Neural progenitor cell (in vitro differentiated cells): Measurements from ENCODE around the gene ANXA8L1. TPM values are rescaled to one million over a fixed set of nuclear protein-coding genes. Genes with fewer than 3 reads are reported as not detected.
"Not testable (repeated sequence)": the region's sequence is repeated elsewhere in the genome, so short reads cannot be mapped to it uniquely, and the experiment has no call there.

ENCODE experiments used
- DNase-seq: peaks from one replicate; pipeline ENCODE4 v3.0.0-alpha.2; 2016; ENCODE audit warnings: low spot score
- H2AFZ ChIP-seq: fragments of 200-600 bp; sonication (generic); replicated peaks from 2 replicates; pipeline ENCODE4 v1.6.1; 2016; ENCODE audit warnings: antibody characterized with exemption
- H3F3A ChIP-seq: fragments of 200-600 bp; sonication (generic); 2 replicates; pipeline ENCODE4 v1.6.1; 2016; ENCODE audit warnings: antibody characterized with exemption, low read depth
- H3K27ac ChIP-seq: fragments of 200-600 bp; sonication (generic); 2 replicates; pipeline ENCODE4 v1.5.1; 2016; ENCODE audit warnings: mild to moderate bottlenecking
- H3K27me3 ChIP-seq: fragments of 200-600 bp; sonication (generic); 2 replicates; pipeline ENCODE4 v1.6.1; 2016; ENCODE audit warnings: mild to moderate bottlenecking, moderate library complexity
- H3K36me3 ChIP-seq: fragments of 200-600 bp; sonication (generic); 2 replicates; pipeline ENCODE4 v1.5.1; 2016
- H3K4me1 ChIP-seq: fragments of 200-600 bp; sonication (generic); 2 replicates; pipeline ENCODE4 v1.6.1; 2016; ENCODE audit warnings: mixed run types
- H3K4me2 ChIP-seq: fragments of 200-600 bp; sonication (generic); 2 replicates; pipeline ENCODE4 v1.6.1; 2016
- H3K4me3 ChIP-seq: fragments of 200-600 bp; sonication (generic); 2 replicates; pipeline ENCODE4 v1.5.1; 2016
- H3K79me2 ChIP-seq: fragments of 200-600 bp; sonication (generic); 2 replicates; pipeline ENCODE4 v1.6.1; 2016; ENCODE audit warnings: low read depth
- H3K9ac ChIP-seq: fragments of 200-600 bp; sonication (generic); 2 replicates; pipeline ENCODE4 v1.6.1; 2016
- H3K9me3 ChIP-seq: fragments of 200-600 bp; sonication (generic); 2 replicates; pipeline ENCODE4 v1.5.1; 2016; ENCODE audit warnings: low read depth
- H4K20me1 ChIP-seq: fragments of 200-600 bp; sonication (generic); 2 replicates; pipeline ENCODE4 v1.6.1; 2016; ENCODE audit warnings: low read depth
- H3K27ac Mint-ChIP-seq: 3 replicates; pipeline ENCODE4 v1.8.0; 2021; ENCODE audit warnings: mixed read lengths
- H3K27me3 Mint-ChIP-seq: 2 replicates; pipeline ENCODE4 v1.8.0; 2022; ENCODE audit warnings: low read depth, mild to moderate bottlenecking, inconsistent platforms, moderate library complexity, mixed read lengths; ENCODE audit not compliant: insufficient read depth
- H3K36me3 Mint-ChIP-seq: 3 replicates; pipeline ENCODE4 v1.8.0; 2021; ENCODE audit warnings: mixed read lengths
- H3K4me1 Mint-ChIP-seq: 3 replicates; pipeline ENCODE4 v1.8.0; 2021; ENCODE audit warnings: mixed read lengths
- H3K4me3 Mint-ChIP-seq: 3 replicates; pipeline ENCODE4 v1.8.0; 2021; ENCODE audit warnings: mild to moderate bottlenecking, moderate library complexity, mixed read lengths
- H3K9me3 Mint-ChIP-seq: 3 replicates; pipeline ENCODE4 v1.8.0; 2020; ENCODE audit warnings: mixed read lengths
- total RNA-seq: library from RNA; depleted of rRNA; stranded (reverse); fragments of >200 nt; gene quantifications from 2 replicates; pipeline ENCODE4 v1.2.3, GENCODE V29; 2015; ENCODE audit warnings: low replicate concordance

Gene ANXA8L1
- total RNA-seq, 1 donor from 2014 or later: not detected

GRCh38 chr10:46387309-46387902 is 11.8 kb downstream of the ANXA8L1 start:
- H3K36me3 ChIP-seq, H4K20me1 ChIP-seq, H2AFZ ChIP-seq, H3K27ac ChIP-seq, H3K9me3 ChIP-seq, DNase-seq, H3K4me3 ChIP-seq, H3K4me2 ChIP-seq, H3K27me3 ChIP-seq, H3K79me2 ChIP-seq, H3K9ac ChIP-seq, H3K36me3 Mint-ChIP-seq, H3K27ac Mint-ChIP-seq, H3F3A ChIP-seq, H3K4me3 Mint-ChIP-seq, H3K4me1 ChIP-seq, H3K27me3 Mint-ChIP-seq, H3K4me1 Mint-ChIP-seq, H3K9me3 Mint-ChIP-seq: not testable (repeated sequence)

- H3K9ac ChIP-seq, H3K27ac Mint-ChIP-seq, H2AFZ ChIP-seq, H3K9me3 Mint-ChIP-seq, H3K4me1 ChIP-seq, H3K27me3 Mint-ChIP-seq, H3K4me2 ChIP-seq, H3K79me2 ChIP-seq, H3K36me3 ChIP-seq, DNase-seq, H3K27me3 ChIP-seq, H3K4me1 Mint-ChIP-seq, H3K4me3 ChIP-seq, H4K20me1 ChIP-seq, H3K27ac ChIP-seq, H3K4me3 Mint-ChIP-seq, H3K36me3 Mint-ChIP-seq, H3F3A ChIP-seq, H3K9me3 ChIP-seq: not testable (repeated sequence)
Measured at GRCh38 chr10:46391422-46391821, 15.8 kb downstream of the ANXA8L1 start.

DNA sequence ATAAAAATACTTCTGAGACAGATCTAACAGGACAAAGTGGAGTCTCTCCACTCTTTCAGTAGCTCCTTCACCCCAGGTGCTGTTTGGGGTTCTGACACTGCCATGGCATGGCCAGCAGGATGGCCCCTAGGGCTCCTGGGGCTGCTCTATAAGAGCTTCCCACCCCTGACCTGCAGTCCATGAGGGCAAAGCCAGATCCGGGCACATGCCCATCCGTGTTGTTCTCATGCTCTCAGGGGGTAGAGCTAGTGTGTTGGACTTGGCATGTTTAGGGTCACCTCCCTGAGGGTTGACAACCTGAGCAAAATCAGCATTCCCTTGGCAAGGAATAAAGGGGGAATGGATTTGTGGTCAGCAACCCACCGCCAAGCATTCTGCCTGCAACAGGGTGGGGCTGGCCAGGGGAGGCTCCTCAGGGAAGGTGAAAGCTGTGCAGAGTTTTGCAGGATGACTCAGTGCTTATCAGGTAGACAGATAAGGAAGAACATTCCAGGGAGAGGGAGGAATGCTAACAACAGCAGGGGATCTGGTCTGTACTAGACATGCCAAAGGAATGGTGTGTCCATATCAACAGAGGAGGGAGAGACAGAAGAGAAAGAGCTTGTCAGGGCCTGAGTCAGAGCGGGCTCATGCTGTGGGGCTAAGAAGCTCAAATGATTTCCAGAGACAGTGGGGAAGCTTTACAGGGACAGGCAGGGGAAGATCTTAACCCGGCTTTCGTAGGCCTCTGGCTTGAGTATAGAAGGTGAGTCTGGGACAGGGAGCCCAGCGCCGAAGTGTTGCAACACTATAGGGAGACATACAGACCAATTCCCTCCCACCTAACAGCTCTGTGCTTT is 21.1 kb downstream of the ANXA8L1 start:
- H4K20me1 ChIP-seq, H3K36me3 ChIP-seq, H3K4me3 Mint-ChIP-seq, H3K27ac Mint-ChIP-seq, H3K27ac ChIP-seq, H3K4me3 ChIP-seq, H3K9ac ChIP-seq, H3K4me1 ChIP-seq, H3K36me3 Mint-ChIP-seq, H3K9me3 Mint-ChIP-seq, H3K9me3 ChIP-seq, H3K4me1 Mint-ChIP-seq, H3K27me3 ChIP-seq, H3K4me2 ChIP-seq, H3K79me2 ChIP-seq, H3K27me3 Mint-ChIP-seq, H3F3A ChIP-seq, H2AFZ ChIP-seq: not testable (repeated sequence)
- DNase-seq: peak; percentile 7

GRCh38 chr10:46397767-46398166 is 22.2 kb downstream of the ANXA8L1 start:
- H3K4me1 ChIP-seq, H3K4me2 ChIP-seq, H3K27ac ChIP-seq, H3K4me1 Mint-ChIP-seq, H3K9me3 ChIP-seq, H3K79me2 ChIP-seq, H4K20me1 ChIP-seq, H3K4me3 ChIP-seq, H3K36me3 ChIP-seq, DNase-seq, H2AFZ ChIP-seq, H3K27me3 Mint-ChIP-seq, H3K9me3 Mint-ChIP-seq, H3K4me3 Mint-ChIP-seq, H3F3A ChIP-seq, H3K27ac Mint-ChIP-seq, H3K9ac ChIP-seq, H3K27me3 ChIP-seq, H3K36me3 Mint-ChIP-seq: not testable (repeated sequence)

DNA sequence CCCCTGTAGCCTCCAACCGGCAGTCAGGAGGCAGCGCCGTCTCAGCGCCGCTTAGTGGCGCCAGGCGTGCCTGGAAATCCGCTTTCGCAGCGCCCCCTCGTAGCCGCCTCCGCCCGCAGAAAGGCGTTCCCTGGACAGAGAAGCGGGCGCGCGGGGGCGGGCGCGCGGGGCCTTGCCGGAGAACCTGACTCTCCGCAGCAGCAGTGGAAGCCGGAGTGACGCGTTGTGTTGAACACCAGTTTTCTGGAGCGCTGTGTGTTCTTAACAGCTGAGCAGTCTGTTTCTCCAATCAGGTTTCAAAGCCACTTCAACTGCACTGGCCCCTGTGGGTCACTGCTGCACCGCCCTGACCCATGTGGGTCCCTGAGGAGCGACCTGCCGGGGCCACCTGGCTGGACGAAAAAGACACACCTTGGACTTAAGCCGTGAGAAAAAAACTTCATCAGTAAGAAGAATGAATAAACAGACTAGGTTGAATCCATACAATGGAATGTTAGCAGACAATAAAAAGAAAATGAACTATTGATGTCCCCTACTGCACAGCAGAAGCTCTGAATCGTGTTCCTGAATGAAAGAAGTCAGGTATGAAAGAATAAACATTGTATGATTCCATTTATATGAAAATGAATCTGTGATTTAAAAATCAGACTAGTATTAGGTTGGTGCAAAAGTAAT is 22.8 kb downstream of the ANXA8L1 start:
- H3K9me3 ChIP-seq, H3K27me3 ChIP-seq, H3K36me3 Mint-ChIP-seq, H3K4me1 ChIP-seq, H2AFZ ChIP-seq, H3K9me3 Mint-ChIP-seq, H3F3A ChIP-seq, H3K36me3 ChIP-seq, H3K27ac Mint-ChIP-seq, H4K20me1 ChIP-seq, H3K27me3 Mint-ChIP-seq, H3K79me2 ChIP-seq, H3K4me1 Mint-ChIP-seq, H3K27ac ChIP-seq, H3K9ac ChIP-seq: not testable (repeated sequence)
- peak overlapping the region; percentile 63 for H3K4me2 ChIP-seq
- peak overlapping the region; percentile 62 for H3K4me3 Mint-ChIP-seq
- H3K4me3 ChIP-seq: peak overlapping the region; percentile 32
- DNase-seq: peak; percentile 7

DNA sequence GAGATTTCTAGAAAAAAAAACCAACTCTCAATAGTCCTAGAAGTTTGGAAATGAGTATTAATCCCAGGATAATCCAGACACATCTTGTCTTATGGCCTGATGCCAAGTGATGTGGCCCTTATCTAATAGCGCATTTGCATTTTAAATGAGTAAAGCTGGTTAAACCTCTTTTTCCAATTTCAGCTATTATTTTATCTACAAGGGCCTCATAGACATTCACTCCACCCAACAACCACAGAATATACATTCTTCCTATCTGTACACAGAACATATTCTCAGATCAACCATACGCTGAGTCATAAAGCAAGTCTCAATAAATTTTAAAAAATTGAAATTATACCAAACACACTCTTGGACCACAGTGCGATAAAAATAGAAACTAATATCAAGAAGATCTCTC is 34.0 kb downstream of the ANXA8L1 start:
- not testable (repeated sequence) for H3K36me3 Mint-ChIP-seq, H3K27me3 Mint-ChIP-seq, H3K27ac Mint-ChIP-seq

DNA sequence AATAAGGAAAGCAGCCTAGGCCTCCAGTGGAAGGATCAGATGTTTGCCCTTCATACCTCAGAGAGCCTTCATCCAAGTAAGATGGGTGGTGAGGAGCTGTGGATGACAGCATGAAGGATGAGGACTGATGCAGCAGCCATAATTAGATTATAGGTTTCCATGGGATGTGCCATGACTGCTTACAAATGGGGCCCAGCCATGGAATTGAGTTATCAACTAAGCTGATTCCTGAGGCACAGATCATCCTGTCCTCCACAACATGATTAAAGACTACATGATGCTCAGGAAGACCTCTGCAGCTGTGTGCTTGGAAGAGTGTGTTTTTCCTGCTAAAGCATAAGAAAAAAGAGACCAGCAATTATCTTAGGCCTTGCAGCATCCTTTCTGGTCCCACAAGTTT is 35.5 kb downstream of the ANXA8L1 start:
- H3K36me3 ChIP-seq, H3K9me3 ChIP-seq, H3K4me2 ChIP-seq, H3K79me2 ChIP-seq, H3K4me1 ChIP-seq, H3K4me1 Mint-ChIP-seq, H3K27me3 ChIP-seq, H2AFZ ChIP-seq, H3K4me3 ChIP-seq, H3K9ac ChIP-seq, H3K27me3 Mint-ChIP-seq, H3K27ac ChIP-seq, H3K36me3 Mint-ChIP-seq, H4K20me1 ChIP-seq, H3K4me3 Mint-ChIP-seq, DNase-seq, H3K27ac Mint-ChIP-seq, H3F3A ChIP-seq, H3K9me3 Mint-ChIP-seq: not testable (repeated sequence)

More for the DNA sequence above, 34.0 kb downstream of the ANXA8L1 start:
- not testable (repeated sequence) for H3K9me3 ChIP-seq, H3K4me2 ChIP-seq, H3K27ac ChIP-seq, H3K4me3 ChIP-seq, H2AFZ ChIP-seq, H3K36me3 ChIP-seq, H3K4me3 Mint-ChIP-seq, H4K20me1 ChIP-seq, H3K27me3 ChIP-seq, H3F3A ChIP-seq, H3K9ac ChIP-seq, H3K79me2 ChIP-seq, H3K4me1 Mint-ChIP-seq, DNase-seq, H3K4me1 ChIP-seq, H3K9me3 Mint-ChIP-seq

DNA sequence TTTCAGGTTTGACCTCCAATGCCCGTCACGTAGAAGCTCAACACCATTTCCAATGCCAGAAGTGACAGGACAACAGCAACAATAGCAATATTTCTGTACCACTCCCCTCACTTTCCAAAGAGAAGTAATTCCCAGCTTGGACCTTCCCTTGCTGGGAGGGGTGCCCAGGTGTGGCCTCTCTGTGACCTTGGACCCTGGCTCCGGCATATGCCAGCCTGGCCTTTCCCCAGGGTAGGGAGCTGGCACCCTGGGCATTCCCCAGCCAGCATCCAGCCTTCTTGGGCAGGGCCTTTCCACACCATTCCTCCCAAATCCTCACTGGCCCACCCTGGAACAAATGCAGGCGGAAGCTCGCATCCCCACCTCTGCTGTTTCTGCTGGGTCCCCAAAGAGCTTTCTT is 37.1 kb downstream of the ANXA8L1 start:
- H4K20me1 ChIP-seq, H3F3A ChIP-seq, H3K36me3 ChIP-seq, H3K79me2 ChIP-seq, H3K27ac Mint-ChIP-seq, H3K4me1 Mint-ChIP-seq, H3K4me1 ChIP-seq, H3K9me3 Mint-ChIP-seq, H3K27ac ChIP-seq, H3K9me3 ChIP-seq, H3K27me3 ChIP-seq, H3K27me3 Mint-ChIP-seq, H3K9ac ChIP-seq, H3K4me3 ChIP-seq, H3K4me2 ChIP-seq, H2AFZ ChIP-seq, DNase-seq, H3K4me3 Mint-ChIP-seq, H3K36me3 Mint-ChIP-seq: not testable (repeated sequence)
